ENCODE measurements around the gene LRG1. TPM values are rescaled to one million over a fixed set of nuclear protein-coding genes. Genes with fewer than 3 reads are reported as not detected.
"Not testable (repeated sequence)": the region's sequence is repeated elsewhere in the genome, so short reads cannot be mapped to it uniquely, and the experiment has no call there.

Gene LRG1
- total RNA-seq, 2 donors from 2014 or later: 0.67 to 2.3 TPM

- H3K27me3 Mint-ChIP-seq (ENCODE audit: low read depth): peaks cover 9% of the 10 kb centered on the region
- no peak for DNase-seq
- peaks cover 22% of the 10 kb centered on the region for H3K4me1 Mint-ChIP-seq (ENCODE audit: low read depth)
- no peak for ATAC-seq (replicated peaks in 1 of 2)
- peaks cover 1 to 2% of the 10 kb centered on the region in 2 donors for H3K9me3 Mint-ChIP-seq
- H3K4me3 Mint-ChIP-seq: no peak overlapping the region
- H3K27ac Mint-ChIP-seq: no peak overlapping the region
- peaks cover 1 to 4% of the 10 kb centered on the region in 2 donors for H3K36me3 Mint-ChIP-seq (ENCODE audit: insufficient read depth in 2 of 2)
Observed at GRCh38 chr19:4538601-4538954, 1.3 kb downstream of the LRG1 start.

GRCh38 chr19:4537953-4538600 lies 1.8 kb downstream of the LRG1 start:
- peaks cover 1 to 2% of the 10 kb centered on the region in 2 donors for H3K9me3 Mint-ChIP-seq
- peaks cover 22% of the 10 kb centered on the region for H3K4me1 Mint-ChIP-seq (ENCODE audit: low read depth)
- H3K4me3 Mint-ChIP-seq: no peak overlapping the region
- H3K27ac Mint-ChIP-seq: no peak overlapping the region
- no peak for ATAC-seq (replicated peaks in 1 of 2)
- H3K36me3 Mint-ChIP-seq (ENCODE audit: insufficient read depth in 2 of 2): peaks cover 1 to 4% of the 10 kb centered on the region in 2 donors
- H3K27me3 Mint-ChIP-seq (ENCODE audit: low read depth): peaks cover 14% of the 10 kb centered on the region
- DNase-seq: no peak

- no peak overlapping the region for H3K4me3 Mint-ChIP-seq
- H3K27ac Mint-ChIP-seq: no peak overlapping the region
- no peak for ATAC-seq (replicated peaks in 1 of 2)
- H3K27me3 Mint-ChIP-seq (ENCODE audit: low read depth): peaks cover 14% of the 10 kb centered on the region
- peaks cover 1 to 2% of the 10 kb centered on the region in 2 donors for H3K9me3 Mint-ChIP-seq
- peaks cover 1 to 4% of the 10 kb centered on the region in 2 donors for H3K36me3 Mint-ChIP-seq (ENCODE audit: insufficient read depth in 2 of 2)
- DNase-seq: no peak
- H3K4me1 Mint-ChIP-seq (ENCODE audit: low read depth): peaks cover 22% of the 10 kb centered on the region
Observed at GRCh38 chr19:4536798-4537197, 3.0 kb downstream of the LRG1 start.

- peak; percentile 63 for ATAC-seq (replicated peaks in 1 of 2)
- Mint-ChIP-seq H3K4me3 (peak within 1 kb of the TSS in 1 of 2 donors; percentile 4), H3K36me3 (ENCODE audit: insufficient read depth in 2 of 2) (no peaks in the 10 kb centered on the region), H3K4me1 (ENCODE audit: low read depth) (peaks cover 19% of the 10 kb centered on the region), H3K27ac (no peak within 1 kb of the TSS), H3K9me3 (no peaks in the 10 kb centered on the region), H3K27me3 (ENCODE audit: low read depth) (peaks cover 14% of the 10 kb centered on the region)
- DNase-seq: peak; percentile 54 to 58
Observed at GRCh38 chr19:4534836-4535658, 4.8 kb downstream of the LRG1 start, which contains the start of gene PLIN5. PLIN5 (minus strand) TSS chr19:4535224; CDS start chr19:4534074, 1,150 bp downstream.

GRCh38 chr19:4533835-4534424 lies 5.9 kb downstream of the LRG1 start:
- Mint-ChIP-seq H3K36me3 (ENCODE audit: insufficient read depth in 2 of 2) (no peaks in the 10 kb centered on the region), H3K4me3 (no peak overlapping the region), H3K27me3 (ENCODE audit: low read depth) (peaks cover 14% of the 10 kb centered on the region), H3K27ac (no peak overlapping the region), H3K4me1 (ENCODE audit: low read depth) (peaks cover 8% of the 10 kb centered on the region), H3K9me3 (no peaks in the 10 kb centered on the region)
- no peak for DNase-seq
- no peak for ATAC-seq (replicated peaks in 1 of 2)

- no peak overlapping the region for H3K4me3 Mint-ChIP-seq
- DNase-seq (no peak), ATAC-seq (replicated peaks in 1 of 2) (no peak)
- no peak overlapping the region for H3K27ac Mint-ChIP-seq
- no peaks in the 10 kb centered on the region for H3K9me3 Mint-ChIP-seq
- H3K4me1 Mint-ChIP-seq (ENCODE audit: low read depth): peaks cover 7% of the 10 kb centered on the region
- H3K36me3 Mint-ChIP-seq (ENCODE audit: insufficient read depth in 2 of 2): no peaks in the 10 kb centered on the region
- H3K27me3 Mint-ChIP-seq (ENCODE audit: low read depth): peaks cover 14% of the 10 kb centered on the region
Observed at GRCh38 chr19:4533334-4533733, 6.5 kb downstream of the LRG1 start.

- ATAC-seq (replicated peaks in 1 of 2) (no peak), DNase-seq (no peak)
- Mint-ChIP-seq H3K27ac (no peak overlapping the region), H3K9me3 (no peaks in the 10 kb centered on the region), H3K27me3 (ENCODE audit: low read depth) (peaks cover 14% of the 10 kb centered on the region), H3K36me3 (ENCODE audit: insufficient read depth in 2 of 2) (no peaks in the 10 kb centered on the region), H3K4me3 (no peak overlapping the region), H3K4me1 (ENCODE audit: low read depth) (peaks cover 7% of the 10 kb centered on the region)
Observed at GRCh38 chr19:4531562-4532165, 8.2 kb downstream of the LRG1 start.

- DNase-seq: no peak
- H3K4me1 Mint-ChIP-seq (ENCODE audit: low read depth): no peaks in the 10 kb centered on the region
- H3K27me3 Mint-ChIP-seq (ENCODE audit: low read depth): peaks cover 8% of the 10 kb centered on the region
- no peak for ATAC-seq (replicated peaks in 1 of 2)
- no peaks in the 10 kb centered on the region for H3K9me3 Mint-ChIP-seq
- H3K4me3 Mint-ChIP-seq: no peak overlapping the region
- no peak overlapping the region for H3K27ac Mint-ChIP-seq
- no peaks in the 10 kb centered on the region for H3K36me3 Mint-ChIP-seq (ENCODE audit: insufficient read depth in 2 of 2)
Observed at GRCh38 chr19:4529924-4530522, 9.8 kb downstream of the LRG1 start.

GRCh38 chr19:4528843-4529242 lies 11.0 kb downstream of the LRG1 start:
- Mint-ChIP-seq H3K36me3 (ENCODE audit: insufficient read depth in 2 of 2) (no peaks in the 10 kb centered on the region), H3K27me3 (ENCODE audit: low read depth) (peaks cover 8% of the 10 kb centered on the region), H3K4me3 (no peak overlapping the region), H3K4me1 (ENCODE audit: low read depth) (no peaks in the 10 kb centered on the region), H3K27ac (no peak overlapping the region), H3K9me3 (no peaks in the 10 kb centered on the region)
- DNase-seq: no peak
- ATAC-seq (replicated peaks in 1 of 2): no peak

- not testable (repeated sequence) for H3K4me1 Mint-ChIP-seq (ENCODE audit: low read depth); DNase-seq; H3K27ac Mint-ChIP-seq; H3K36me3 Mint-ChIP-seq (ENCODE audit: insufficient read depth in 2 of 2); H3K9me3 Mint-ChIP-seq; ATAC-seq (replicated peaks in 1 of 2); H3K4me3 Mint-ChIP-seq; H3K27me3 Mint-ChIP-seq (ENCODE audit: low read depth)
Observed at GRCh38 chr19:4527377-4527776, 12.5 kb downstream of the LRG1 start.

GRCh38 chr19:4525563-4526002 lies 14.3 kb downstream of the LRG1 start:
- Mint-ChIP-seq H3K4me3 (no peak overlapping the region), H3K9me3 (no peaks in the 10 kb centered on the region)

GRCh38 chr19:4524808-4525562 lies 14.9 kb downstream of the LRG1 start:
- peak; percentile 72 to 78 for ATAC-seq (replicated peaks in 1 of 2)
- H3K27ac Mint-ChIP-seq: no peak overlapping the region

More at GRCh38 chr19:4525563-4526002, 14.3 kb downstream of the LRG1 start:
- ATAC-seq (replicated peaks in 1 of 2) (no peak), DNase-seq (no peak)
- no peaks in the 10 kb centered on the region for H3K27me3 Mint-ChIP-seq (ENCODE audit: low read depth)
- no peaks in the 10 kb centered on the region for H3K4me1 Mint-ChIP-seq (ENCODE audit: low read depth)
- no peaks in the 10 kb centered on the region for H3K36me3 Mint-ChIP-seq (ENCODE audit: insufficient read depth in 2 of 2)
- no peak overlapping the region for H3K27ac Mint-ChIP-seq

More at GRCh38 chr19:4524808-4525562, 14.9 kb downstream of the LRG1 start:
- H3K4me3 Mint-ChIP-seq: no peak overlapping the region
- no peaks in the 10 kb centered on the region for H3K27me3 Mint-ChIP-seq (ENCODE audit: low read depth)
- DNase-seq: peak; percentile 73 to 76
- H3K36me3 Mint-ChIP-seq (ENCODE audit: insufficient read depth in 2 of 2): no peaks in the 10 kb centered on the region
- H3K4me1 Mint-ChIP-seq (ENCODE audit: low read depth): no peaks in the 10 kb centered on the region
- no peaks in the 10 kb centered on the region for H3K9me3 Mint-ChIP-seq

Data from activated T-cell treated with anti-CD3 and anti-CD28 coated beads, Interleukin-2, amount 50 U/mL, for 72 hours (primary cell).